ENCODE results near the gene PPL. TPM values are rescaled to one million over a fixed set of nuclear protein-coding genes. Genes with fewer than 3 reads are reported as not detected.

The PPL gene
- total and polyA plus RNA-seq, 7 experiments from 2014 or later: 0.15 to 0.47 TPM; not detected in 5

GRCh38 chr16:4979736-4980660 is 43.0 kb upstream of the PPL start:
- Histone ChIP-seq H3K27me3 (ENCODE audit: control insufficient read depth in 2 of 2, insufficient read depth in 2 of 2, low read length in 2 of 2) (no peaks in the 10 kb centered on the region), H3K27ac (ENCODE audit: low read depth, low read length) (no peak overlapping the region), H3K36me3 (ENCODE audit: control insufficient read depth in 2 of 3, insufficient read depth in 3 of 3, low read length in 3 of 3) (no peaks in the 10 kb centered on the region), H3K4me3 (ENCODE audit: low read length) (no peak overlapping the region), H3K9me3 (ENCODE audit: control insufficient read depth in 2 of 3, low read length in 3 of 3) (peaks cover 0 to 4% (median 0%) of the 10 kb centered on the region in 3 experiments), H3K4me1 (ENCODE audit: control insufficient read depth in 2 of 2, insufficient read depth in 2 of 2, low read length in 2 of 2) (no peaks in the 10 kb centered on the region)
- DNase-seq: no peak
- ATAC-seq: no peak
- Mint-ChIP-seq H3K27ac (no peak overlapping the region), H3K36me3 (peaks cover 0 to 4% (median 0%) of the 10 kb centered on the region in 5 donors), H3K4me1 (no peaks in the 10 kb centered on the region), H3K27me3 (peaks cover 0 to 16% (median 13%) of the 10 kb centered on the region in 5 donors), H3K4me3 (no peak overlapping the region), H3K9me3 (peaks cover 0 to 14% (median 5%) of the 10 kb centered on the region in 11 donors)
- POLR2A ChIA-PET: no interaction called here
- CTCF ChIA-PET: no interaction called here
- intact Hi-C loops (cut with micrococcal nuclease): no loop called here

DNA sequence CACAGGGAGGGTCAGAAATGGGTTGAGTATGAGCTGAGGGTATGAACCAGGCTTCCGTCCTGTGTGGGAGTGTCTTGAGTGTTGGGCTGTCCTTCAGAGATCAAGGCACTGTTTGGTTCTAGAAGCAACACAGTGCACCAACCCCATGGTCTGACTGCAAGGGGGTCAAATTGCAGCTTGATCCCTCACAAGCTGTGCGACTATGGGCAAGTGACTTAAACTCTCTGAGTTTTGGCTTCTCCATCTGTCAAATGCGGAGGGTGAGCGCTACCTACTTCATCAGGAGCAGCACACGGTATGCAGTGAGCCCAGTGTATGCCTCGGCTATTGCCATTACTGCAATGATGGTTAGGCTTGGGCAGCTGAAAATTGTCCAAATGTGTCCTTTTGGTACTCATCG is 42.2 kb upstream of the PPL start:
- intact Hi-C loops (cut with micrococcal nuclease): no loop called here
- H3K27ac ChIP-seq (ENCODE audit: low read depth, low read length): no peak overlapping the region
- Mint-ChIP-seq H3K27ac (no peak overlapping the region), H3K9me3 (peaks cover 0 to 9% (median 5%) of the 10 kb centered on the region in 11 donors), H3K36me3 (peaks cover 0 to 4% (median 0%) of the 10 kb centered on the region in 5 donors), H3K4me3 (no peak overlapping the region), H3K4me1 (no peaks in the 10 kb centered on the region), H3K27me3 (peaks cover 0 to 15% (median 9%) of the 10 kb centered on the region in 5 donors)
- peaks cover 0 to under 1% (median 0%) of the 10 kb centered on the region in 3 experiments for H3K9me3 ChIP-seq (ENCODE audit: control insufficient read depth in 2 of 3, low read length in 3 of 3)
- ChIA-PET POLR2A (no interaction called here), CTCF (no interaction called here)
- H3K36me3 ChIP-seq (ENCODE audit: control insufficient read depth in 2 of 3, insufficient read depth in 3 of 3, low read length in 3 of 3): no peaks in the 10 kb centered on the region
- no peaks in the 10 kb centered on the region for H3K27me3 ChIP-seq (ENCODE audit: control insufficient read depth in 2 of 2, insufficient read depth in 2 of 2, low read length in 2 of 2)
- no peak overlapping the region for H3K4me3 ChIP-seq (ENCODE audit: low read length)
- ATAC-seq (no peak), DNase-seq (no peak)
- H3K4me1 ChIP-seq (ENCODE audit: control insufficient read depth in 2 of 2, insufficient read depth in 2 of 2, low read length in 2 of 2): no peaks in the 10 kb centered on the region

DNA sequence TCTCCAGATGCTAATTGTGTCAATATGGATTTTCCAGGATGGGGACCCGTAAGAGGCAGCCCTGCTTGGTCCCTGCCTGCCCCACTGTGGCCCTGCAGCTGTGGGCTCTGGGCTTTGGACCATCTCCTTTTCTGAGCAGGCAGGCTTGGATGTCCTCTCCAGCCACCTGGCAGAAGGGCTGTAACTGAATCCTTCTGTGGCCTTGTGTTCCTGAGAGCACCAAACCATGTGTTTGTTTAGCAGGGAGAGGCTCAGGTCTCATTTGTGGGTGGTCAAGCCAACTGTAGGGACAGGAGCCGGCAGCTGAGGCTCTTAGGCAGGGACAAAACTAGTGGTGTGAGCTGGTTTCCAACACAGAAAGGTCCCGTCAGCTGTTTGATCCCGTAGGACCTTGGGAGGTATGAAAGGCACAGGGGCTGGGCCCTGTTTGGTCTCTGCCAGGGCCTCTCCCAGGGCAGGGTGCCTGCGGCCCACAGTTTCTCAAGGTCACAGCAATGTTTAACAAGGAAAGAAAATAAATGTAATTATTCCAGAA is 39.7 kb upstream of the PPL start:
- H3K4me1 ChIP-seq (ENCODE audit: control insufficient read depth in 2 of 2, insufficient read depth in 2 of 2, low read length in 2 of 2): no peaks in the 10 kb centered on the region
- no peaks in the 10 kb centered on the region for H3K36me3 ChIP-seq (ENCODE audit: control insufficient read depth in 2 of 3, insufficient read depth in 3 of 3, low read length in 3 of 3)
- no peaks in the 10 kb centered on the region for H3K27me3 ChIP-seq (ENCODE audit: control insufficient read depth in 2 of 2, insufficient read depth in 2 of 2, low read length in 2 of 2)
- Mint-ChIP-seq H3K9me3 (peaks cover 0 to 16% (median 7%) of the 10 kb centered on the region in 11 donors), H3K27me3 (peaks cover 0 to 22% (median 17%) of the 10 kb centered on the region in 5 donors), H3K4me3 (no peak overlapping the region), H3K36me3 (peaks cover 0 to 5% (median 4%) of the 10 kb centered on the region in 5 donors), H3K27ac (no peak overlapping the region), H3K4me1 (peaks cover 0 to 4% (median 0%) of the 10 kb centered on the region in 7 donors)
- ChIA-PET POLR2A (no interaction called here), CTCF (no interaction called here)
- intact Hi-C loops (cut with micrococcal nuclease): no loop called here
- no peaks in the 10 kb centered on the region for H3K9me3 ChIP-seq (ENCODE audit: control insufficient read depth in 2 of 3, low read length in 3 of 3)
- ATAC-seq: no peak
- H3K27ac ChIP-seq (ENCODE audit: low read depth, low read length): no peak overlapping the region
- H3K4me3 ChIP-seq (ENCODE audit: low read length): no peak overlapping the region
- DNase-seq: no peak

DNA sequence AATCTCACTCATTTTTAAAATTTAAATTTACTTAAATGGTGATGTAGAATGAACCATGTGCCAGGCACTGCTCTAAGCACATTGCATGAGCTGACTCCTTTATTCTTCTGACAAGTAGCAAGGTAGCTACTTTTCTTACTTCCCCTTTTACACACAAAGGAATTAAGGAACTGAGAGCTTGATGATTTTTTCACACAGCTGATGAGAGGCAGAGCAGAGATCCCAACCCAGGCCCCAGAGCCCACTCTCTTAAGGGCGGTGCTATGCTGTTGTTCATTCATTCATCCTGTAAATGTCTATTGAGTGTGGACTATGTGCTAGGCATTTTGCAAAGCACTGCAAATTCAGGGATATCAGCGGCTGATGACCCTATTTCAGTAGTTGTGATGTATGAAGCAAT is 39.1 kb upstream of the PPL start:
- ATAC-seq: peak; percentile 41

DNA sequence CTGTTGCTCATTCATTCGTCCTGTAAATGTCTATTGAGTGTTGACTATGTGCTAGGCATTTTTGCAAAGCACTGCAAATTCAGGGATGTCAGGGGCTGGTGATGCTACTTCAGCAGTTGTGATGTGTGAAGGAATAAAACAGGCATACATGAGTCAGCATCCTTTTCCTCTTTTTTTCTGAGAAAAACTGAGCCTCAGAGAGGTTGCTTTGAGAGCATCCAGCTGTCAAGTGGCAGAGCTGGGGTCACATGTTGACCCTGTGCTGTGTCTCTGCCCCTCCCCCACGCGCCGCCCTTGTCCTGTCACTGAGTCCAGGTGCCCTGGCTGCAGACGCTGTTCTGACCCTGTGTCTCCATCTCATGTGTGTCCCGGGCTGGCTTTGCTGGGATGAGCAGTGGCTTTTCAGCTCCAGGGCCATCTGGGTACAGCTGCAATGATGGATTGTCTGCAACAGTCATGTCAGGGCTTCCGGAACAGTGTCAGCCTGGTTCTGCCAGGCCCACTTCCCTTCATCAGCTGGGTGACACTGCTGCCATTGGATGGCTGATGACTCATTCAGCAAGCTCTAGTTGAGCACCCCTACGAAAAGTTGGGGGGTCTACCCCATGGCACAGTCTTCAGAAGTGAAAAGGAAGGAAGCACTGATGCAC is 36.1 kb upstream of the PPL start:
- no peaks in the 10 kb centered on the region for H3K9me3 ChIP-seq (ENCODE audit: control insufficient read depth in 2 of 3, low read length in 3 of 3)
- no peak overlapping the region for H3K4me3 ChIP-seq (ENCODE audit: low read length)
- peaks cover 0 to 20% (median 16%) of the 10 kb centered on the region in 5 donors for H3K27me3 Mint-ChIP-seq
- CTCF ChIA-PET: interaction anchor here (0.8 kb wide), 1 partner anchor 9 kb away, joined by 3 read pairs; no protein-coding TSS in a partner anchor
- H3K9me3 Mint-ChIP-seq: peaks cover 0 to 18% (median 7%) of the 10 kb centered on the region in 11 donors
- no peaks in the 10 kb centered on the region for H3K36me3 ChIP-seq (ENCODE audit: control insufficient read depth in 2 of 3, insufficient read depth in 3 of 3, low read length in 3 of 3)
- POLR2A ChIA-PET: no interaction called here
- no peak for DNase-seq
- H3K36me3 Mint-ChIP-seq: peaks cover 0 to 5% (median 4%) of the 10 kb centered on the region in 5 donors
- H3K4me1 ChIP-seq (ENCODE audit: control insufficient read depth in 2 of 2, insufficient read depth in 2 of 2, low read length in 2 of 2): no peaks in the 10 kb centered on the region
- ATAC-seq: no peak
- no peak overlapping the region for H3K27ac ChIP-seq (ENCODE audit: low read depth, low read length)
- intact Hi-C loops (cut with micrococcal nuclease): no loop called here
- no peak overlapping the region for H3K27ac Mint-ChIP-seq
- H3K4me1 Mint-ChIP-seq: peaks cover 0 to 4% (median 0%) of the 10 kb centered on the region in 7 donors
- H3K27me3 ChIP-seq (ENCODE audit: control insufficient read depth in 2 of 2, insufficient read depth in 2 of 2, low read length in 2 of 2): no peaks in the 10 kb centered on the region
- H3K4me3 Mint-ChIP-seq: no peak overlapping the region

More for the DNA sequence above, 39.1 kb upstream of the PPL start:
- H3K9me3 ChIP-seq (ENCODE audit: control insufficient read depth in 2 of 3, low read length in 3 of 3): no peaks in the 10 kb centered on the region
- ChIA-PET CTCF (no interaction called here), POLR2A (no interaction called here)
- no peaks in the 10 kb centered on the region for H3K27me3 ChIP-seq (ENCODE audit: control insufficient read depth in 2 of 2, insufficient read depth in 2 of 2, low read length in 2 of 2)
- peaks cover 0 to 18% (median 7%) of the 10 kb centered on the region in 11 donors for H3K9me3 Mint-ChIP-seq
- H3K27me3 Mint-ChIP-seq: peaks cover 0 to 22% (median 20%) of the 10 kb centered on the region in 5 donors
- H3K36me3 Mint-ChIP-seq: peaks cover 0 to 5% (median 4%) of the 10 kb centered on the region in 5 donors
- no peak for DNase-seq
- no peak overlapping the region for H3K4me3 Mint-ChIP-seq
- no peak overlapping the region for H3K27ac ChIP-seq (ENCODE audit: low read depth, low read length)
- no peak overlapping the region for H3K4me3 ChIP-seq (ENCODE audit: low read length)
- intact Hi-C loops (cut with micrococcal nuclease): no loop called here
- H3K4me1 ChIP-seq (ENCODE audit: control insufficient read depth in 2 of 2, insufficient read depth in 2 of 2, low read length in 2 of 2): no peaks in the 10 kb centered on the region
- no peaks in the 10 kb centered on the region for H3K36me3 ChIP-seq (ENCODE audit: control insufficient read depth in 2 of 3, insufficient read depth in 3 of 3, low read length in 3 of 3)
- no peak overlapping the region for H3K27ac Mint-ChIP-seq
- H3K4me1 Mint-ChIP-seq: peaks cover 0 to 4% (median 0%) of the 10 kb centered on the region in 7 donors

- intact Hi-C loops (cut with micrococcal nuclease): no loop called here
Observed at GRCh38 chr16:4970010-4970409, 33.1 kb upstream of the PPL start.

More at GRCh38 chr16:4970010-4970409, 33.1 kb upstream of the PPL start:
- Mint-ChIP-seq H3K27me3 (peaks cover 0 to 19% (median 12%) of the 10 kb centered on the region in 5 donors), H3K4me3 (no peak overlapping the region), H3K27ac (no peak overlapping the region), H3K4me1 (peaks cover 0 to 4% (median 0%) of the 10 kb centered on the region in 7 donors), H3K36me3 (peaks cover 0 to 5% (median 0%) of the 10 kb centered on the region in 5 donors), H3K9me3 (peaks cover 0 to 15% (median 4%) of the 10 kb centered on the region in 11 donors)
- Histone ChIP-seq H3K4me3 (ENCODE audit: low read length) (no peak overlapping the region), H3K9me3 (ENCODE audit: control insufficient read depth in 2 of 3, low read length in 3 of 3) (no peaks in the 10 kb centered on the region), H3K36me3 (ENCODE audit: control insufficient read depth in 2 of 3, insufficient read depth in 3 of 3, low read length in 3 of 3) (no peaks in the 10 kb centered on the region), H3K27me3 (ENCODE audit: control insufficient read depth in 2 of 2, insufficient read depth in 2 of 2, low read length in 2 of 2) (no peaks in the 10 kb centered on the region), H3K27ac (ENCODE audit: low read depth, low read length) (no peak overlapping the region), H3K4me1 (ENCODE audit: control insufficient read depth in 2 of 2, insufficient read depth in 2 of 2, low read length in 2 of 2) (no peaks in the 10 kb centered on the region)
- POLR2A ChIA-PET: no interaction called here
- ATAC-seq (no peak), DNase-seq (no peak)
- CTCF ChIA-PET: no interaction called here
